22Rv1 (cell line): ENCODE data around the gene BCAN.
A peak's percentile ranks its signal among the peaks of the same experiment; 100 is the strongest.

Source experiments
- H3K27ac ChIP-seq: fragments of 450-650 bp; 2 replicates; pipeline ENCODE4 v1.5.1; 2017
- CTCF ChIP-seq: fragments of 450-650 bp; IDR thresholded peaks from 2 replicates; pipeline ENCODE4 v1.5.1; 2017; ENCODE audit warnings: mild to moderate bottlenecking
- ZFX ChIP-seq: fragments of 450-650 bp; IDR thresholded peaks from 2 replicates; pipeline ENCODE4 v1.6.1; 2017; ENCODE audit warnings: antibody characterized with exemption, borderline replicate concordance

Gene BCAN

GRCh38 chr1:156658496-156658895, 16.6 kb downstream of the BCAN start:
- TF ChIP-seq ZFX (no peak), CTCF (no peak)
- H3K27ac ChIP-seq = no peak overlapping the region

DNA sequence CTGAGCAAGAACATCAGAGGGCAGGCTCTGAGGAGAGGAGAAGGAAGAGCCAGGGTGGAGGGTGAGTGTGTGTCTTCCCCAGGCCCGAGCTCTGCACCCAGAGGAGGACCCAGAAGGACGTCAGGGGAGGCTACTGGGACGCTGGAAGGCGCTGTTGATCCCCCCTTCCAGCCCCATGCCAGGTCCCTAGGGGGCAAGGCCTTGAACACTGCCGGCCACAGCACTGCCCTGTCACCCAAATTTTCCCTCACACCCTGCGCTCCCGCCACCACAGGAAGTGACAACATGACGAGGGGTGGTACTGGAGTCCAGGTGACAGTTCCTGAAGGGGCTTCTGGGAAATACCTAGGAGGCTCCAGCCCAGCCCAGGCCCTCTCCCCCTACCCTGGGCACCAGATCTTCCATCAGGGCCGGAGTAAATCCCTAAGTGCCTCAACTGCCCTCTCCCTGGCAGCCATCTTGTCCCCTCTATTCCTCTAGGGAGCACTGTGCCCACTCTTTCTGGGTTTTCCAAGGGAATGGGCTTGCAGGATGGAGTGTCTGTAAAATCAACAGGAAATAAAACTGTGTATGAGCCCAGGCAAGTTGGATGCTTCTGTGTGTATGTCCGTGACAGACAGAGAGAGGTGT, 17.1 kb downstream of the BCAN start:
- no peak overlapping the region for H3K27ac ChIP-seq
- TF ChIP-seq ZFX (no peak), CTCF (no peak)

- H3K27ac ChIP-seq = peak overlapping the region; percentile 42; the same call in 1 of the 2 replicates
- no peak for TF ChIP-seq ZFX
- TF ChIP-seq CTCF = 0 out of 2 replicates have a peak, but pooled peaks have one; percentile 65
Measured at GRCh38 chr1:156659661-156659987, 17.7 kb downstream of the BCAN start.

GRCh38 chr1:156659988-156660751, 18.3 kb downstream of the BCAN start:
- peak overlapping the region; percentile 42 for H3K27ac ChIP-seq
- TF ChIP-seq CTCF = peak; percentile 100
- no peak for TF ChIP-seq ZFX

- peak overlapping the region; percentile 42 for H3K27ac ChIP-seq
- no peak for TF ChIP-seq ZFX
- no peak for TF ChIP-seq CTCF
Measured at GRCh38 chr1:156660752-156661112, 18.8 kb downstream of the BCAN start.

DNA sequence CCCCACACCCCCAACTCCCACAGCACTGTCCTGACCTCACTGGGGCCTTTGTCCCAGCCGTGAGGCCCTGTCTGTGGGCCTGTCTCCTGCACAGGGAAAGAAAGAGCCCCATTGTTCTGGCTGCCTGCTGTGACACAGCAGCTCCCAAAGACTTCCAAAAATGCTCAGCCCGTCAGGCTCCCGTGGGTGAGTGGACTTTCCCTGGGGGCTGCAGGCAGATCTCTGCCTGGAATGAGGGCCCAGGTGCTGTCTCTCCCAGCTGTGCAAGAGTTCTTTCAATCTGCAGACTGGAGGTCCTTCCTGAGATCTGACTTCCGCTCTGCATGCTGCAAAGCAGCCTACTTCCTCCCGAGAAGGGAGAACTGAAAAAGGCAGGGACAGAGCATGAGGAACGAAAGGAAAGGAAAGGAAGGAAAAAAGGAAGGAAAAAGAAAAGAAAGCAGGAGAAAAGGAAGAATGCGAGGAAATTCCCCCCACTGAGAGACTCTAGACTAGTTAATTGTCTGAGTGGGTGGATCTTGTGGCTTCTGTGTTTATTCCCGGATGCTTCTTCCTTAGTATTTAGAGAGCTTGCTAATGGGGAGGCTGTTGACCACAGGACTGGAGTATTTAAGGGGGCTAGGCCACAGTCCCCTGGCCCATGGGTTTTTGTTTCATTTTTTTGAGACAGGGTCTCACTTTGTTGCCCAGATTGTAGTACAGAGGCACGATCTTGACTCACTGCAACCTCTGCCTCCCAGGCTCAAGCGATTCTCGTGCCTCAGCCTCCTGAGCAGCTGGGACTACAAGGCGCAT, 20.3 kb downstream of the BCAN start:
- H3K27ac ChIP-seq = no peak overlapping the region
- TF ChIP-seq ZFX = no peak
- no peak for TF ChIP-seq CTCF

GRCh38 chr1:156662800-156663055, 20.8 kb downstream of the BCAN start:
- TF ChIP-seq CTCF (no peak), ZFX (no peak)
- no peak overlapping the region for H3K27ac ChIP-seq
